PFSK-1 (cell line): ENCODE results near the gene LAMA1.

Experiments used
- FOXP2 ChIP-seq: optimal IDR thresholded peaks from 2 replicates; pipeline ENCODE3; 2011; ENCODE audit warnings: borderline replicate concordance, control low read depth, inconsistent platforms; ENCODE audit not compliant: insufficient read depth; ENCODE audit errors: extremely low read length, extremely low read depth
- POLR2AphosphoS5 ChIP-seq: IDR thresholded peaks from 2 replicates; pipeline ENCODE4 v1.6.1; 2012; ENCODE audit warnings: low read depth, mild to moderate bottlenecking, control low read depth, low read length, moderate library complexity
- SIN3A ChIP-seq: IDR thresholded peaks from 2 replicates; pipeline ENCODE4 v1.6.1; 2012; ENCODE audit warnings: mild to moderate bottlenecking, low read length, moderate library complexity, borderline replicate concordance; ENCODE audit not compliant: insufficient read depth
- TAF1 ChIP-seq: IDR thresholded peaks from 2 replicates; pipeline ENCODE4 v1.6.1; 2012; ENCODE audit warnings: low read length, control low read depth, borderline replicate concordance; ENCODE audit not compliant: insufficient read depth
- TF ChIP-seq, protein P1 (sequence below), 2 experiments: IDR thresholded peaks; 2 replicates each; pipeline versions ENCODE4 v1.6.1 to v1.8.0; 2011 to 2012; ENCODE audit warnings: low read depth in 2 of 2, low read length in 2 of 2, control low read depth in 1 of 2, inconsistent platforms in 1 of 2, mild to moderate bottlenecking in 1 of 2, moderate library complexity in 1 of 2; ENCODE audit not compliant: insufficient read depth in 1 of 2

LAMA1 gene

DNA sequence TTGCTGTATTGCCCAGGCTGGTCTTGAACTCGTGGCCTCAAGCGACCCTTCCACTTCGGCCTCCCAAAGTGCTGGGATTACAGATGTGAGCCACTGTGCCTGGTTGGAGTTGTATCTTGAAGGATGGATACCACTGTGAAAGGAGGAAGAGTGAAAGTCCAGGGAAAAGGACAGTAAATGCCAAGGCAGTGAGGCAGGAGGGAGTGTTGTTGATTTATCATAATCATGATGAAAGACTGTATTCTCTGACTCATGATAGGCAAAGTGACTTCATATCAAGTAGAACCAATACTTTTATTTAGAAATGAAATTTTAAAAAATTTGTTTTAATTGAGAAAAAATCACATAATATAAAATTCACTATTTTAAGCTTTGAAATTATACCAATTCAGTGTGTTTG, 225.8 kb downstream of the LAMA1 start:
- no peak for TF ChIP-seq SIN3A
- TF ChIP-seq, protein P1, sequence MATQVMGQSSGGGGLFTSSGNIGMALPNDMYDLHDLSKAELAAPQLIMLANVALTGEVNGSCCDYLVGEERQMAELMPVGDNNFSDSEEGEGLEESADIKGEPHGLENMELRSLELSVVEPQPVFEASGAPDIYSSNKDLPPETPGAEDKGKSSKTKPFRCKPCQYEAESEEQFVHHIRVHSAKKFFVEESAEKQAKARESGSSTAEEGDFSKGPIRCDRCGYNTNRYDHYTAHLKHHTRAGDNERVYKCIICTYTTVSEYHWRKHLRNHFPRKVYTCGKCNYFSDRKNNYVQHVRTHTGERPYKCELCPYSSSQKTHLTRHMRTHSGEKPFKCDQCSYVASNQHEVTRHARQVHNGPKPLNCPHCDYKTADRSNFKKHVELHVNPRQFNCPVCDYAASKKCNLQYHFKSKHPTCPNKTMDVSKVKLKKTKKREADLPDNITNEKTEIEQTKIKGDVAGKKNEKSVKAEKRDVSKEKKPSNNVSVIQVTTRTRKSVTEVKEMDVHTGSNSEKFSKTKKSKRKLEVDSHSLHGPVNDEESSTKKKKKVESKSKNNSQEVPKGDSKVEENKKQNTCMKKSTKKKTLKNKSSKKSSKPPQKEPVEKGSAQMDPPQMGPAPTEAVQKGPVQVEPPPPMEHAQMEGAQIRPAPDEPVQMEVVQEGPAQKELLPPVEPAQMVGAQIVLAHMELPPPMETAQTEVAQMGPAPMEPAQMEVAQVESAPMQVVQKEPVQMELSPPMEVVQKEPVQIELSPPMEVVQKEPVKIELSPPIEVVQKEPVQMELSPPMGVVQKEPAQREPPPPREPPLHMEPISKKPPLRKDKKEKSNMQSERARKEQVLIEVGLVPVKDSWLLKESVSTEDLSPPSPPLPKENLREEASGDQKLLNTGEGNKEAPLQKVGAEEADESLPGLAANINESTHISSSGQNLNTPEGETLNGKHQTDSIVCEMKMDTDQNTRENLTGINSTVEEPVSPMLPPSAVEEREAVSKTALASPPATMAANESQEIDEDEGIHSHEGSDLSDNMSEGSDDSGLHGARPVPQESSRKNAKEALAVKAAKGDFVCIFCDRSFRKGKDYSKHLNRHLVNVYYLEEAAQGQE (IDR thresholded peaks at IDR 0.05; ENCODE audit: insufficient read depth in 1 of 2, low read depth in 2 of 2, low read length in 2 of 2) = no peak
- no peak for TF ChIP-seq TAF1
- TF ChIP-seq POLR2AphosphoS5 = no peak
- no peak for TF ChIP-seq FOXP2
